Neural cell (in vitro differentiated cells): ENCODE results near the gene YPEL1.

Experiments used
- EP300 ChIP-seq: fragments of 450-650 bp; conservative IDR thresholded peaks from 2 replicates; pipeline ENCODE4 v1.6.1; 2014; ENCODE audit warnings: antibody characterized with exemption, mild to moderate bottlenecking, moderate library complexity; ENCODE audit not compliant: poor library complexity, severe bottlenecking
- MXI1 ChIP-seq: fragments of 450-650 bp; conservative IDR thresholded peaks from 2 replicates; pipeline ENCODE4 v1.6.1; 2014; ENCODE audit warnings: antibody characterized with exemption, mild to moderate bottlenecking; ENCODE audit not compliant: poor library complexity, severe bottlenecking
- TAF1 ChIP-seq: IDR thresholded peaks from 2 replicates; pipeline ENCODE4 v1.6.1; 2012; ENCODE audit warnings: low read depth
- TF ChIP-seq, protein P1 (sequence below): IDR thresholded peaks from 2 replicates; pipeline ENCODE4 v1.6.1; 2012; ENCODE audit warnings: borderline replicate concordance
- TF ChIP-seq, protein P2 (sequence below): fragments of 450-650 bp; IDR thresholded peaks from 2 replicates; pipeline ENCODE4 v1.5.1; 2014; ENCODE audit warnings: antibody characterized with exemption, mild to moderate bottlenecking, moderate library complexity; ENCODE audit not compliant: poor library complexity, severe bottlenecking

DNA sequence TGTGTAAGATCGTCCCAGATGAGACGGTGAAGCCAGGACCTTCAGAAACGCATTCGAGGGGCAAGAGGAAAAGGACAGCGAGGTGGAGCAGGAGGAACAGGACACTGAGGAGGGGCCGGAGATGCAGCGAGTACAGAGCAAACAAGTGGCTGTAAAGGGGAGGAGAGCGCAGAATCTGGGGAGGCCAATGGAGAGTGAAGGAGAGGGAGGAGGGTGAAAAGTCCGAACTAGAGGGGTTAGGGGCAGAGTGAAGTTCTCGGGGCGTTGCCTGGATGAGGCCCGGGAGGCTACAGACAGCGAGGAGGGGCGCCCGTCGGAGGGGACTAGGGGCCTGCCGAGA lies 78.6 kb downstream of the YPEL1 start:
- TF ChIP-seq, protein P1, sequence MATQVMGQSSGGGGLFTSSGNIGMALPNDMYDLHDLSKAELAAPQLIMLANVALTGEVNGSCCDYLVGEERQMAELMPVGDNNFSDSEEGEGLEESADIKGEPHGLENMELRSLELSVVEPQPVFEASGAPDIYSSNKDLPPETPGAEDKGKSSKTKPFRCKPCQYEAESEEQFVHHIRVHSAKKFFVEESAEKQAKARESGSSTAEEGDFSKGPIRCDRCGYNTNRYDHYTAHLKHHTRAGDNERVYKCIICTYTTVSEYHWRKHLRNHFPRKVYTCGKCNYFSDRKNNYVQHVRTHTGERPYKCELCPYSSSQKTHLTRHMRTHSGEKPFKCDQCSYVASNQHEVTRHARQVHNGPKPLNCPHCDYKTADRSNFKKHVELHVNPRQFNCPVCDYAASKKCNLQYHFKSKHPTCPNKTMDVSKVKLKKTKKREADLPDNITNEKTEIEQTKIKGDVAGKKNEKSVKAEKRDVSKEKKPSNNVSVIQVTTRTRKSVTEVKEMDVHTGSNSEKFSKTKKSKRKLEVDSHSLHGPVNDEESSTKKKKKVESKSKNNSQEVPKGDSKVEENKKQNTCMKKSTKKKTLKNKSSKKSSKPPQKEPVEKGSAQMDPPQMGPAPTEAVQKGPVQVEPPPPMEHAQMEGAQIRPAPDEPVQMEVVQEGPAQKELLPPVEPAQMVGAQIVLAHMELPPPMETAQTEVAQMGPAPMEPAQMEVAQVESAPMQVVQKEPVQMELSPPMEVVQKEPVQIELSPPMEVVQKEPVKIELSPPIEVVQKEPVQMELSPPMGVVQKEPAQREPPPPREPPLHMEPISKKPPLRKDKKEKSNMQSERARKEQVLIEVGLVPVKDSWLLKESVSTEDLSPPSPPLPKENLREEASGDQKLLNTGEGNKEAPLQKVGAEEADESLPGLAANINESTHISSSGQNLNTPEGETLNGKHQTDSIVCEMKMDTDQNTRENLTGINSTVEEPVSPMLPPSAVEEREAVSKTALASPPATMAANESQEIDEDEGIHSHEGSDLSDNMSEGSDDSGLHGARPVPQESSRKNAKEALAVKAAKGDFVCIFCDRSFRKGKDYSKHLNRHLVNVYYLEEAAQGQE, result no peak
- TF ChIP-seq, protein P2, sequence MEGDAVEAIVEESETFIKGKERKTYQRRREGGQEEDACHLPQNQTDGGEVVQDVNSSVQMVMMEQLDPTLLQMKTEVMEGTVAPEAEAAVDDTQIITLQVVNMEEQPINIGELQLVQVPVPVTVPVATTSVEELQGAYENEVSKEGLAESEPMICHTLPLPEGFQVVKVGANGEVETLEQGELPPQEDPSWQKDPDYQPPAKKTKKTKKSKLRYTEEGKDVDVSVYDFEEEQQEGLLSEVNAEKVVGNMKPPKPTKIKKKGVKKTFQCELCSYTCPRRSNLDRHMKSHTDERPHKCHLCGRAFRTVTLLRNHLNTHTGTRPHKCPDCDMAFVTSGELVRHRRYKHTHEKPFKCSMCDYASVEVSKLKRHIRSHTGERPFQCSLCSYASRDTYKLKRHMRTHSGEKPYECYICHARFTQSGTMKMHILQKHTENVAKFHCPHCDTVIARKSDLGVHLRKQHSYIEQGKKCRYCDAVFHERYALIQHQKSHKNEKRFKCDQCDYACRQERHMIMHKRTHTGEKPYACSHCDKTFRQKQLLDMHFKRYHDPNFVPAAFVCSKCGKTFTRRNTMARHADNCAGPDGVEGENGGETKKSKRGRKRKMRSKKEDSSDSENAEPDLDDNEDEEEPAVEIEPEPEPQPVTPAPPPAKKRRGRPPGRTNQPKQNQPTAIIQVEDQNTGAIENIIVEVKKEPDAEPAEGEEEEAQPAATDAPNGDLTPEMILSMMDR, result no peak
- TF ChIP-seq MXI1 (no peak), TAF1 (no peak), EP300 (no peak)
